Calu3 (cell line): Measurements from ENCODE around the gene APBA1. TPM values are rescaled to one million over a fixed set of nuclear protein-coding genes. Genes with fewer than 3 reads are reported as not detected.

ENCODE experiments used
- BruUV-seq: library from RNA; stranded (reverse); fragments of 400-500 nt; replicated peaks from 2 replicates; lab custom pipeline; 2021; lab: Mats Ljungman, UMichigan
- CTCF ChIA-PET: fragments of 300-600 bp; sonication (Branson Sonifier 250); formaldehyde crosslinking; loops from one replicate; lab custom pipeline; 2022; ENCODE audit warnings: antibody characterized with exemption; lab: Charles Lee
- DNase-seq: peaks from one replicate; pipeline ENCODE4 v3.0.0; 2022
- H3K27ac Mint-ChIP-seq: one replicate; pipeline ENCODE4 v1.8.0; 2022; ENCODE audit warnings: mixed read lengths; ENCODE audit not compliant: unreplicated experiment
- H3K27me3 Mint-ChIP-seq: one replicate; pipeline ENCODE4 v1.8.0; 2022; ENCODE audit warnings: mixed read lengths; ENCODE audit not compliant: unreplicated experiment
- H3K36me3 Mint-ChIP-seq: one replicate; pipeline ENCODE4 v1.8.0; 2022; ENCODE audit warnings: mild to moderate bottlenecking, moderate library complexity, mixed read lengths; ENCODE audit not compliant: insufficient read depth, unreplicated experiment
- H3K4me1 Mint-ChIP-seq: one replicate; pipeline ENCODE4 v1.8.0; 2022; ENCODE audit warnings: mild to moderate bottlenecking, low read depth, mixed read lengths; ENCODE audit not compliant: unreplicated experiment
- H3K4me3 Mint-ChIP-seq: one replicate; pipeline ENCODE4 v1.8.0; 2022; ENCODE audit warnings: mild to moderate bottlenecking, low read depth, moderate library complexity, mixed read lengths; ENCODE audit not compliant: unreplicated experiment
- H3K9me3 Mint-ChIP-seq: one replicate; pipeline ENCODE4 v1.8.0; 2022; ENCODE audit warnings: low read depth, mixed read lengths; ENCODE audit not compliant: unreplicated experiment
- CTCF ChIP-seq: fragments of 200-600 bp; IDR thresholded peaks from one replicate; pipeline ENCODE4 v1.8.0; 2022; ENCODE audit warnings: antibody characterized with exemption; ENCODE audit not compliant: unreplicated experiment
- intact Hi-C: fragments of 100-400 bp; cut with micrococcal nuclease; formaldehyde crosslinking; loops from one replicate; pipeline ENCODE4 v1.10.0; 2022; ENCODE audit not compliant: unreplicated experiment
- total RNA-seq: library from RNA; stranded (reverse); gene quantifications from 2 replicates; pipeline ENCODE4 v1.2.3, GENCODE V29; 2022

APBA1 gene
- total RNA-seq, 1 experiment from 2014 or later = 4.4 TPM

DNA sequence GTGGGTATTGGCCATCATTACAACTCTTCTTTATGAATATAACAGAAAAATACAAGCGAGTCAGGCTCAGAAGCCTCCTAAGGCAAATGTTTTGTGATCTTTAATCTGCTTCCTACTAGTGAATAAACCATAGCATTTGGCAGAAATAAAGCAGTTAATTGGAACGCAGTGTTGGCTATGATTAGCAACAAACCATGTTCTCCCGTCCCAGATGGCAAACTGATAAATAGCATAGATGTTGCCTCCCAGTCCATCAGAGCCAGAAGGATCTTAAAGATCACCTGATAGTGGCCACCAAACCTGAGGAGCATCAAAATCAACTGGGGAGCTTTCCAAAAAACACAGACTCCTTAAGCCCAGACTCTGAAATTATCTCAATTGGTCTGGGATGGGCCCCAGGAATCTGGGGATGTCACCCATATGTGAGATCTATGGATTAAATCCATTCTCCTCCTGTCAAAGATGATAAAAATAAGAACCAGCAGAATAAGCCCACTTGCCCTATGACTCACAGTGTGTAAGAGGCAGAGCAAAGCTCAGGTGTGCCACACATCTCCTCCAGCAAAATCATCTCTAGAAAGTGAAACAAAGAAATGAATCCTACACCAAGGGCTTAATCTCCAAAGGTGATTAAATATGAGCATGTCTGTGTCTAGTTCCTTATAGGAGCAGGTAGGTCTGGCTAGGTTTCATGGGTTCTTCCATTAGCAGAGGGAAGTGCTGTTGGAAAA is 50.3 kb downstream of the APBA1 start:
- CTCF ChIA-PET = no interaction called here
- no TSS peak for BruUV-seq
- DNase-seq = no peak
- H3K27me3 Mint-ChIP-seq = no peaks in the 10 kb centered on the region
- H3K4me1 Mint-ChIP-seq = no peaks in the 10 kb centered on the region
- H3K9me3 Mint-ChIP-seq = no peaks in the 10 kb centered on the region
- H3K4me3 Mint-ChIP-seq = no peak overlapping the region
- TF ChIP-seq CTCF = no peak
- H3K27ac Mint-ChIP-seq = no peak overlapping the region
- no peaks in the 10 kb centered on the region for H3K36me3 Mint-ChIP-seq
- intact Hi-C loops = no loop called here

GRCh38 chr9:69620731-69621130 is 51.4 kb downstream of the APBA1 start:
- no TSS peak for BruUV-seq
- TF ChIP-seq CTCF = no peak
- no peak for DNase-seq
- intact Hi-C loops = no loop called here
- no peak overlapping the region for H3K27ac Mint-ChIP-seq
- no peaks in the 10 kb centered on the region for H3K9me3 Mint-ChIP-seq
- H3K36me3 Mint-ChIP-seq = no peaks in the 10 kb centered on the region
- CTCF ChIA-PET = interaction anchor here (0.7 kb wide), 2 partner anchors 40 to 99 kb away, joined by 3 to 8 read pairs; no protein-coding TSS in a partner anchor
- no peaks in the 10 kb centered on the region for H3K4me1 Mint-ChIP-seq
- no peak overlapping the region for H3K4me3 Mint-ChIP-seq
- H3K27me3 Mint-ChIP-seq = no peaks in the 10 kb centered on the region

GRCh38 chr9:69619233-69619632 is 52.9 kb downstream of the APBA1 start:
- H3K27me3 Mint-ChIP-seq = no peaks in the 10 kb centered on the region
- BruUV-seq = no TSS peak
- no peak overlapping the region for H3K4me3 Mint-ChIP-seq
- H3K4me1 Mint-ChIP-seq = no peaks in the 10 kb centered on the region
- H3K27ac Mint-ChIP-seq = no peak overlapping the region
- no peak for TF ChIP-seq CTCF
- CTCF ChIA-PET = no interaction called here
- DNase-seq = no peak
- H3K36me3 Mint-ChIP-seq = no peaks in the 10 kb centered on the region
- intact Hi-C loops = no loop called here
- no peaks in the 10 kb centered on the region for H3K9me3 Mint-ChIP-seq

DNA sequence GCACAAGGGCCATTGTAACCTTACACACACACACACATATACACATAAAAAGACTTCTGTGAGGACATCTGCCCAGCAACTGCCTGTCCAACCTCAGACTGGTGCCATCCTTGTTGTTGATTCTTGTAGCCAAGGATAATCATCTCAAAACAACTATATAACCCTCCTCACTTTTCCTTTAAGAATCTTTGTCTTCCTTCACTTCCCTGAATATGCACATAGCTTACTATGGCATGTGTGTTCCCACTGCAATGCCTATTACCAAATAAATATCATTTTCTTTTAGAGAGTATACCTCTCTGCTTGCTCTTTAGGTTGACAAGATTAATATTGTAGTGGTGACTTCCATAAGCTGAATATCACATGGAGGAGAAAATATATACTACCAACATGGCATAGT is 55.2 kb downstream of the APBA1 start:
- Mint-ChIP-seq H3K4me3 (no peak overlapping the region), H3K27me3 (no peaks in the 10 kb centered on the region), H3K27ac (no peak overlapping the region), H3K36me3 (no peaks in the 10 kb centered on the region), H3K9me3 (no peaks in the 10 kb centered on the region), H3K4me1 (no peaks in the 10 kb centered on the region)
- CTCF ChIA-PET = no interaction called here
- no peak for TF ChIP-seq CTCF
- intact Hi-C loops = no loop called here
- BruUV-seq = no TSS peak
- no peak for DNase-seq
